CD4-positive, alpha-beta T cell treated with Interleukin-6 for 4 hours (primary cell): ENCODE measurements around the gene ZNF324.
"Not testable (repeated sequence)": the region's sequence is repeated elsewhere in the genome, so short reads cannot be mapped to it uniquely, and the experiment has no call there.

Experiments
- DNase-seq: peaks from one replicate; pipeline ENCODE4 v3.0.0-alpha.2; 2020; ENCODE audit warnings: mixed read lengths

ZNF324 gene

GRCh38 chr19:58473775-58474174, 6.9 kb downstream of the ZNF324 start:
- no peak for DNase-seq

DNA sequence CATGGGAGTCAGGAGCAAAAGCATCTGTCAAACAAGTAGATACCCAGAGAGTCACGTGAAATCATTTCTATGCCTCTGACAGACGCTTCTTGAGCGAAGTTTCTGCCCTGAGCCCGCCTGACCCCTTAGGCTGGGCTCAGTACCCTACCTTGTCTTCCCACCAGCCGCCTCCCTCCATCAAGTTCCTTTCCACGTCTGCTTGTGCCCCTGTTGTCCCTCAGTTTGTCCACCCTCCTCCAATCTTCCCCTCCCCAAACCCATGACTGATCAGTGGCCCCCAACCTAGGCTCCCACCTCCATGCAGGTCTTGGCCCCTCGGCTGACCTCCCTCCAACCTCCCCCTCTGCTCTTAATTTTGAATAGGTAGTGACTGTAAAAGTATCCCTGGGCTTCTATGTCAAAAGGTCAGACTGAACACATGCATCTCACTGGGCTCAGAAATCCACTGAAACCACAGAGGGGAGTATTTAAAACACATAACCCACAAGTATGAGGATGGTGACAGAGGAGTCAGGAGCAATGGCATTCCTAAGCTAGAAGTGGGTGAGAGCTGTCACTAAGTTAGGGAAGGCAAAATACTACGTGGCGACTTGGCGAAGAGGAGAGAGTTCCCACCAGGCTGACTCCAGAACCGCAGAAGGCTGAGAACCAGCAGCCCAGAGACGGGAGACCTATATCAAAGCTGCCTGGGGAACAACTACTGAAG, 7.6 kb downstream of the ZNF324 start:
- no peak for DNase-seq

GRCh38 chr19:58474997-58475713, 8.3 kb downstream of the ZNF324 start:
- DNase-seq: no peak

DNA sequence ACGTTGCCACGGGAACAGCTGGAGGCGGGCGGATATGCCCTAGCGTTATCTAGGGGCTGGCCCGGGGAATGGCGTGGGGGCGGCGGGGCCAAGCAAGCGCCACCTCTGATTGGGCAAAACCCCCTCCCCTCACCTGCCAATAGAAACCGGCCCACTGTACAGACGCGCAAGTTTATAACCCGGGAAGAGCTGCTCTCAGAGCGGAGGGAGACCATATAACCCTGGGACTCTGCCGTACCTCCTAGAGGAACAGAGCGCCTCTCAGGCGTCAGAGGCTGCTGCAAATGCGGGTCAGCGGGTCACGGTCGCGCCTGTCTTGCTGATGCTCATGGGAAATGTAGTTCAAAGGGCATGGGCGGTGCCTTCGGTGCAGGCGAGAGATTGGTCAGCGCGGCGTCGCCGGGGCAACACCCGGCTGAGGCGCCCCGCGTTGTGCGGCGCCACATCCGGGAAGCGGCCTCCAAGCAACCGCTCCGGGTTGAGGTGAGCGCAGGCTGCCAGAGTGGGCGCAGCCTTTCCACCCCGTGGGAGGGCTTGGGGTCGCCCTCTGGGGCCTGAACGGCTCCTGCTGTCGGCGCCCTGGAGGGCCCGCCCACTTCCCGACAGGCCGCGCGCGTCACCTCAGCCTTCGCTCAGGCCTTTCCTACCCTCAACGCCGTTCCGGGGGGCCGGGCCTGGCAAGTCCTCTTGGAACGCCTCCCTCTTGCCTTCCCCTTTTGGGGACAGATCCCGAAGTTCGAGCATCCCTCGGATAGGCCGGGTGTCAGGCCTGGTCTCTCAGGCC, 9.0 kb downstream of the ZNF324 start, which contains the start of gene ZNF446:
Gene ZNF446 (plus strand): TSS at position 639 of the 784 bp plus-strand sequence. CDS start 867 bp downstream, outside the sequence.
- peak; percentile 97 for DNase-seq

GRCh38 chr19:58476498-58477015, 9.7 kb downstream of the ZNF324 start:
- no peak for DNase-seq

DNA sequence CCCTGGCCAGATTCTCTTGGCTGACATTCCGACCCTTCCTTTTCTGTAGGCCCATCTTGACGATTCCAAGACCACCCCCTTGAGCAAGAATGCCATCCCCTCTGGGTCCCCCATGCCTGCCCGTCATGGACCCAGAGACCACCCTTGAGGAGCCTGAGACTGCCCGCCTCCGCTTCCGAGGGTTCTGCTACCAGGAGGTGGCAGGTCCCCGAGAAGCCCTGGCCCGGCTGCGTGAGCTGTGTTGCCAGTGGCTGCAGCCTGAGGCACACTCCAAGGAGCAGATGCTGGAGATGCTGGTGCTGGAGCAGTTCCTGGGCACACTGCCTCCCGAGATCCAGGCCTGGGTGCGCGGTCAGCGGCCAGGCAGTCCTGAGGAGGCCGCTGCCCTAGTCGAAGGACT, 10.2 kb downstream of the ZNF324 start:
- DNase-seq: no peak

- DNase-seq: no peak
Measured at GRCh38 chr19:58477871-58478270, 11.0 kb downstream of the ZNF324 start.

DNA sequence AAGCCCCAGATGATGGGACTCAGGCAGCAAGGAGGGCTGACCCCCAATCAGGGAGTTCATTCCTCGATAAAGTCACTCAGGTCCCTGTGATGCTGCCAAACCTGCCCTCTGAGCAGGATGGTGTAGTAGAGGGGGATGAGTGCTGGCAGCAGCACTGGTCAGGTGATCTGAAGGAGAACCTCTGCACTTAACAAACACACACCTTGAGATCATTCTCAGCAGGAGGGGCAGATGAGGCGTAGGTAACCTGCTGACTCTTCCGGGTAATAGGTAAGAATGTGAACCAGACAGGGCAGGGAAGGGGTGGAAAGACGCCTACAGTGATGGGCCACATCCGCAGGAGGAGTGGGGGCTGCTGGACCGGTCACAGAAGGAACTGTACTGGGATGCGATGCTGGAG, 12.4 kb downstream of the ZNF324 start:
- no peak for DNase-seq

DNA sequence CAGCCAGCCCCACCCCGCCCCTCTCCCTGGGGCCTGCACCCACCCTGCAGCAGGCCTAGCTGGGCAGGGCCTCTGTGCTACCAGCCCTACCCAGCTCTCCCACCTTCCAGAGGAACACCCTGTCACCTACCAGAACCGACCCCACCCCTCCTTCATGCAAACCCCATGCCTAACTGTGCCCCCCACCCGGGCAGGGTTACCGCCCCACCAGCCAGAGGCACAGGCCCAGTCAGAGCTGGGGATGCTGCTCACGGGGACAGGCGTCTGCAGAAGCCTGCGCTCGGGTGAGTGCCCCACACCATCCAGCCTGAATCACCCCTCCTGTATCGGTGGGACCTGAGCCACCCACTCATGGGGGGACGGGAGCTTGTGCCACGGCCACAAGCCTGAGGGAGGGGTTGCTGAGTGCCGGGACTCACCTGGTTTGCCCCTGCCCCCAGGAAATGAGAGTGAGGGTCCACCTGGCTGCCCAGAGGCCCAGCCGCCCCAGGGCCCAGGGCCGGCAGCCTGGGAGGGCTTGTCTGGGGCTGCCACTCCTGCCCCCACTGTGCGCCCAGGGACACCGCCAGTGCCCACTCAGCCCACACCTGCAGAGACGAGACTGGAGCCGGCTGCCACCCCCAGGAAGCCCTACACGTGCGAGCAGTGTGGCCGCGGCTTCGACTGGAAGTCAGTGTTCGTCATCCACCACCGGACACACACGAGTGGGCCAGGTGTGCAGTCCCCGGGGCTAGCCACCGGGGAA, 13.0 kb downstream of the ZNF324 start:
- DNase-seq: no peak

DNA sequence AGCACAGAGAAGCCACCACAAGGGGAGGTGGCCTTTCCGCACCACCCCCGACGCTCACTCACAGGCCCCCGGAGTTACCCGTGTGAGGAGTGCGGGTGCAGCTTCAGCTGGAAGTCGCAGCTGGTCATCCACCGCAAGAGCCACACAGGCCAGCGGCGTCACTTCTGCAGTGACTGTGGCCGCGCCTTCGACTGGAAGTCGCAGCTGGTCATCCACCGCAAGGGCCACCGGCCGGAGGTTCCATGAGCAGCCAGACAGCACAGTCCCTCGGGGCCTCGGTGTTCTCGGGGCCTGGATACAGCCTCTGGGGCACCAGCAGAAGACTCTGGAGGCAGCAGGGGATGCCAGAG, 13.6 kb downstream of the ZNF324 start:
- DNase-seq: no peak

DNA sequence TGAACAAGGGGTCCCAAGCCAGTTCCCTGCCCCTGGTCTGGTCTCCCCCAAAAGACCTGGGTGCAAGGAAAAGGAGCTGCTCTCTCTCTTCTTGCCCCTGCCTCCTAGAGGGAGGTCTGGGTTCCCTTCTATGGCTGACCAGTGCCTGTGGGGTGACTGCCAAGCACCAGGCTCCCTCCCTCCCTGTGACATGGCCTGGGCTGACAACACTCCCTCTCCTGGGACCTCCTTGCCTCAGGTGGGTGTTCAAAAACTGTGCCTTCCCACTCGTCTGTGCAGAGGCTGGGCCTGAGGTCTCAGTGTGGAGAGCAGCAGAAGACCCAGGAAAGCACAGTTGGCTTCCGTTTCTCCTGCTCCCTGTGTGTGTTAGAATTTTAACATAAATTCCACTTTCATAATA, 14.0 kb downstream of the ZNF324 start:
- no peak for DNase-seq

DNA sequence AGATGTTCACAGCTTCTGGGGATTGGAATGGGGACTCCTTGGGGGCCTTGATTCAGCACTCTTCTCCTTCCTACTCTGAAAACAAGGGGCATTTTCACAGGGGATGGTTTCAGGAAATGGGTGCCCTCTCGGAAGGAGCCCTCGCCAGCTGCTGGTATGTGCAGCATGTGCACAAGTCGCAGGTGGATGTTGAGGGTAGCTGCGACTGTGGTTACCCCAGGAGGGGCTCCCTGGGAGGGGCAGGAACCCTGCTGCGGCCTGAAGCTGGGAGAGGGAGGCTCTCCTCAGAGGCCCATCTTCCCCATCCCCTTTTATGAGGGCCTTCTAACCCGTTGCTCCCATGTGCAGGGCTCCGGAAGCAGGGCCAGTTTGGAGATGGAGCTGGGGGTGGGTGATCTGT, 15.5 kb downstream of the ZNF324 start:
- no peak for DNase-seq

DNA sequence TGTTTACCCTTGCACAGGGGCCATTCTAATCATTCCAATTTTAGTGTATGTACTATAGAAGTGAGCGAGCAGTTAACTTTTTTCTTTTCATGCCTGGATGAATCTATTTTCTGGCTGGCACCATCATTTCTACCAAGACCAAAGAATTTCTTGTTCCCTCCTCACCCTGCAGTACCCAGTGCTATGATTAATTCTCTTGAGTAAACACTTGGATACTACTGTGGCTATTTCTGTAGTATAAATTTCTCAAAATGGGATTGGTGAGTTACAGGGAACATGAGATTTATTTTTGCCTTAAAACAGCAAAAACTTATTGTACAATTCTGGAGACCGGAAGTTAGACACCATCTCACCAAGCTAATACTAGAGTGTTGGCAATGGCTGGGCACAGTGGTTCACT, 16.9 kb downstream of the ZNF324 start:
- DNase-seq: no peak

GRCh38 chr19:58484349-58484748, 17.5 kb downstream of the ZNF324 start:
- not testable (repeated sequence) for DNase-seq

GRCh38 chr19:58491393-58491792, 24.5 kb downstream of the ZNF324 start:
- no peak for DNase-seq

DNA sequence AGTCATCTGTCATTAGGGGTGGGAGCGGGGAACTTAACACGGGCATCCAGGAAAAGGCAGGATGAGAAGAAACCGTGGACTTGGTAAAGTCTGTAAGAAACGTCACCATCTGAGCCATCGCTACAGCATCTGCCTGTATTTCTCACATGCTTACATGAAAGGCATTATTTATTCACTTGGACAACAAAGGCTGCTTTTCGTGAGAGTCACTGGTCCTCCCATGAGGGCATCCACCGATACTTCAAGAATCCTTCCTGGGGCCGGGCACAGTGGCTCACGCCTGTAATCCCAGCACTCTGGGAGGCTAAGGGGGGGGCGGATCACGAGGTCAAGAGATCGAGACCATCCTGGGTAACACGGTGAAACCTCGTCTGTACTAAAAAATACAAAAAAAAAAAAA, 25.4 kb downstream of the ZNF324 start:
- no peak for DNase-seq

DNA sequence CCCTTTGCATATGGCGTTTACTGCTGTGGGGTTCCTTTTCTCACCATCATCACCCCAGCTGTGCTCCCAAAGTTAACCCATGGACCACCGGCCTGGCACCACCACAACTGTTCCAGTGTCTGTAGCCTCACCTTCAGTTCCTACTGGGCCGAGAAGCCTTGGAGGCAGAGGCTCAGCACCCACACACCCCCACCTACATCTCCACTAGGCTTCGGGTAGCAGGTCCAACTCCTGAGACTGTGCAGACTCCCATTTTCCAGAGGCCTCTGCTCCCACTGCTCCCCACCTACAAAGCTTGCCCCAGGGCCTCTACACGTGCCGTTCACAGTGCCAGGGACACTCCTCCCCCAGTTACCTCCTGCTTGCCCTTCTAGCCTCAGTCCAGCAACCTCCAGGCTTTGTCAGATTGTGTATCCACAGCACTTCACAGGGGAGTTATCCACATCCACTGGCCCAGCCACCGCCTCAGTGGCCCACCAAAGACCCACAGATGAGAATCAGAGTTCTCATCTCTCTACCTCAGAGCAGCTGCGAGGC, 30.8 kb downstream of the ZNF324 start:
- no peak for DNase-seq

DNA sequence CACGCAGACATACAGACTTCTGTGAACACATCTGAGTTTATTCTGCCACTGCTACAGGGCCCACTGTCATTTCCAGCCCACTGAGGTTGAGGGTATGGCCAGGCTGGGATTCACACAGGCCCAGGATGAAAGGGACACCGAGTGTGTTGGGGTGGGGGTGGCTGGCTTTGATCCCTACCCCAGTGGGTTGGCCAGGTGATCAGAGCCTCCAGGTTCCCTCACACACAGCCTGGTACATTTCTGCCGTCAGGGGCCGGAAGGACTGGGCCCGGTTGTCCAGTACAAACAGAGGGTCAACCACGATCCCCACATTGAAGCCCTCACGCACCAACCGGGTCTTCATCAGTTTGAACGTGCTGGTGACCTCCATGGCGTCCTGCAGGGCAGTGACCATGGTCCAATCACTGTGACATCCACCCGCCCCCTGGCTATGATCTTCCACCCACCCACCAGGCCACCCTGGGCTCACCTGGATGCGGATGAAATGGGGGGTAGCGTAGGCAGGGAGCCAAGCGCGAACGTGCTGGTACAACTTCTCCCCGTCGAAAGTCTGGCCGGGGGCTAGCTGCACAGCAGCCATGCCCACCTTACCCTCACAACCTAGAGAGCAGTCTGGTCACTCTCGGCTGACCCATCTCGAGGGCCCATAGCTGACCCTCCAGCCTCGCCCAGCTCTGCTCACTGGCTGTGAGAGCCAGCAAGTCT, 31.6 kb downstream of the ZNF324 start:
- no peak for DNase-seq

- peak; percentile 98 for DNase-seq
Measured at GRCh38 chr19:58499021-58499927, 32.4 kb downstream of the ZNF324 start.

- DNase-seq: no peak
Measured at GRCh38 chr19:58500242-58500641, 33.4 kb downstream of the ZNF324 start.
